Gastrocnemius medialis (tissue), 4 donors: ENCODE data around the gene DEGS1. TPM values are rescaled to one million over a fixed set of nuclear protein-coding genes. Genes with fewer than 3 reads are reported as not detected.

Source experiments
- ATAC-seq, 2 donors: fragments of 150-250 bp; one replicate each; pipeline ENCODE4 v1.9.1; 2016
- DNase-seq, 2 donors: peaks; one replicate each; pipeline ENCODE4 v3.0.0-alpha.2; 2019
- H3K27ac ChIP-seq, 4 donors: fragments of 200-600 bp; sonication (generic); 1 replicate in 1 of 4; 2 replicates in 3 of 4; pipeline ENCODE4 v1.5.1; 2016 to 2018; ENCODE audit warnings: mild to moderate bottlenecking in 2 of 4, moderate library complexity in 1 of 4
- H3K27me3 ChIP-seq, 3 donors: fragments of 200-600 bp; sonication (generic) in 2 of 3; 1 replicate in 1 of 3; 2 replicates in 2 of 3; pipeline versions ENCODE4 v1.5.1 to v1.6.0; 2016 to 2019; ENCODE audit warnings: mild to moderate bottlenecking in 1 of 3, moderate library complexity in 1 of 3
- H3K36me3 ChIP-seq, 2 donors: fragments of 200-600 bp; sonication (generic) in 1 of 2; one replicate each; pipeline ENCODE4 v1.5.1; 2017 to 2018
- H3K4me1 ChIP-seq, 2 donors: fragments of 200-600 bp; sonication (generic) in 1 of 2; one replicate each; pipeline ENCODE4 v1.5.1; 2016 to 2017; ENCODE audit warnings: mild to moderate bottlenecking in 2 of 2
- H3K4me3 ChIP-seq, 4 donors: fragments of 200-600 bp; sonication (generic) in 3 of 4; 1 replicate in 1 of 4; 2 replicates in 3 of 4; pipeline ENCODE4 v1.5.1; 2016 to 2019; ENCODE audit warnings: mild to moderate bottlenecking in 2 of 4
- H3K9me3 ChIP-seq, 3 donors: fragments of 200-600 bp; sonication (generic) in 2 of 3; 1 replicate in 1 of 3; 2 replicates in 2 of 3; pipeline ENCODE4 v1.5.1; 2016 to 2019
- CTCF ChIP-seq, 5 experiments: fragments of 450-650 bp in 3 of 5; fragments of 200-600 bp in 2 of 5; sonication (generic) in 2 of 5; IDR thresholded peaks in 4 of 5; conservative IDR thresholded peaks in 1 of 5; 1 replicate in 4 of 5; 2 replicates in 1 of 5; pipeline ENCODE4 v1.5.1; 2016 to 2019; ENCODE audit warnings: antibody characterized with exemption in 5 of 5, mild to moderate bottlenecking in 3 of 5, moderate library complexity in 3 of 5
- POLR2A ChIP-seq, 2 donors: fragments of 450-650 bp; IDR thresholded peaks; one replicate each; pipeline ENCODE4 v1.6.1; 2017; ENCODE audit warnings: antibody characterized with exemption in 2 of 2, mild to moderate bottlenecking in 2 of 2, moderate library complexity in 2 of 2
- in situ Hi-C, 4 donors: fragments of 200-750 bp; cut with MboI; loops; one replicate each; pipeline versions ENCODE4 v1.15.0 to v1.8.0; 2017; ENCODE audit warnings: low sequenced_read_pairs in 4 of 4
- intact Hi-C: fragments of 100-400 bp; cut with DNase I; formaldehyde crosslinking; loops from one replicate; pipeline ENCODE4 v1.15.1; 2023; ENCODE audit warnings: low total_unique reads
- total RNA-seq, 4 donors: library from RNA; depleted of rRNA; stranded (reverse); fragments of >200 nt; gene quantifications; one replicate each; pipeline versions ENCODE4 v1.1.0 to v1.2.3, GENCODE V29; 2016

DEGS1 gene
- total RNA-seq, 4 donors from 2014 or later: 21.5 to 26.3 (median 24.2) TPM

- Histone ChIP-seq H3K27me3 (no peaks in the 10 kb centered on the region), H3K4me1 (no peaks in the 10 kb centered on the region), H3K4me3 (no peak overlapping the region), H3K36me3 (peaks cover 0 to 17% of the 10 kb centered on the region in 2 donors), H3K9me3 (no peaks in the 10 kb centered on the region), H3K27ac (no peak overlapping the region)
- DNase-seq: no peak
- no peak for ATAC-seq
- in situ Hi-C loops: no loop called here
- TF ChIP-seq CTCF (IDR thresholded peaks at IDR 0.05 in 4 of 5, conservative IDR thresholded peaks at IDR 0.05 in 1 of 5) (no peak), POLR2A (IDR thresholded peaks at IDR 0.05) (no peak)
- intact Hi-C loops: no loop called here
These were observed 55.2 kb downstream of the DEGS1 start for GRCh38 chr1:224238212-224238611.

- TF ChIP-seq POLR2A (IDR thresholded peaks at IDR 0.05): no peak
- TF ChIP-seq CTCF (IDR thresholded peaks at IDR 0.05 in 4 of 5, conservative IDR thresholded peaks at IDR 0.05 in 1 of 5): no peak
- no peak overlapping the region for H3K4me3 ChIP-seq
- H3K27me3 ChIP-seq: no peaks in the 10 kb centered on the region
- DNase-seq (no peak), ATAC-seq (no peak)
- no peak overlapping the region for H3K27ac ChIP-seq
- intact Hi-C loops (no loop called here), in situ Hi-C loops (no loop called here)
- peaks cover 0 to 17% of the 10 kb centered on the region in 2 donors for H3K36me3 ChIP-seq
- H3K9me3 ChIP-seq: no peaks in the 10 kb centered on the region
- no peaks in the 10 kb centered on the region for H3K4me1 ChIP-seq
These were observed 55.7 kb downstream of the DEGS1 start for GRCh38 chr1:224238756-224239155.

Other genes with a start within 250 kb of the DEGS1 start
- 10 to 100 TPM; 20.2 to 30.9 (median 27.4) TPM for gene FBXO28, start 69.1 kb upstream of the DEGS1 start, total RNA-seq
- gene NVL, start 146.9 kb downstream of the DEGS1 start, total RNA-seq: 10 to 100 TPM in 1 of 4 donors, 1 to 10 TPM in 3; 6.5 to 32.5 (median 7.7) TPM
- 10 to 100 TPM; 24.5 to 58.5 (median 39.1) TPM for gene CNIH4, start 173.6 kb downstream of the DEGS1 start, total RNA-seq